ENCODE results near the gene SLC41A1. TPM values are rescaled to one million over a fixed set of nuclear protein-coding genes. Genes with fewer than 3 reads are reported as not detected.
A peak's percentile ranks its signal among the peaks of the same experiment; 100 is the strongest.

Gene SLC41A1
- total RNA-seq, 4 donors from 2014 or later, result 15.3 to 33.1 (median 25.1) TPM

DNA sequence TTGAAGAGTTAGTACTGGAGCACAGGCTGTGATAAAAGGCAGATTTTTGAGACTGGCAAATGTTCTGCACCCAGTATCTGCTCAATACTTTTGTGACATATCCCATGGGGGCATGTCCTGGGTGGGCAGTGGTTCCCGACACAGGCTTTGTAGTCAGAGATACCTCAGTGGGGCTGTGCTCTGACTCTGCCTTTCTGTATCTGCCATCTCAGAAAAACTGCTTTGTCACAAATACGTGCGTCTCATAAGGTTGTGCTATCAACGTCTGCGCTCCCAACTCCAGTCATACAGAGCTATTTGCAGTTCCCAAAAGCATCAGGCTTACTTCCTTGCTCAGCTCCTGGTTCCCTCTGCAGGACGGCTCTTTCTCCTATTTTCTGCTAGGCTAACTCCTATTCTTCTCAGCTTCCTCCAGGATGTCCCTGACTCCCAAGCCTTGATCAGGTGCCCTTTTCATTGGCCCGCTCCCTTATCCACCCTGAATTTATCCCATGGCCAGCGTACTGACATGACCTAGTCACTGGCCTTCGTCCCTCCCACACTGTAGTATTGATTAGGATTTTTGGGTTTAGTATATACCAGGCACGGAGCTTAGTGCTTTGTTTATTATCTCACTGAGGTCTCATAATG is 25.6 kb downstream of the SLC41A1 start:
- DNase-seq (ENCODE audit: low spot score) (no peak), ATAC-seq (ENCODE audit: low FRiP score) (no peak)
- TF ChIP-seq, protein P1, sequence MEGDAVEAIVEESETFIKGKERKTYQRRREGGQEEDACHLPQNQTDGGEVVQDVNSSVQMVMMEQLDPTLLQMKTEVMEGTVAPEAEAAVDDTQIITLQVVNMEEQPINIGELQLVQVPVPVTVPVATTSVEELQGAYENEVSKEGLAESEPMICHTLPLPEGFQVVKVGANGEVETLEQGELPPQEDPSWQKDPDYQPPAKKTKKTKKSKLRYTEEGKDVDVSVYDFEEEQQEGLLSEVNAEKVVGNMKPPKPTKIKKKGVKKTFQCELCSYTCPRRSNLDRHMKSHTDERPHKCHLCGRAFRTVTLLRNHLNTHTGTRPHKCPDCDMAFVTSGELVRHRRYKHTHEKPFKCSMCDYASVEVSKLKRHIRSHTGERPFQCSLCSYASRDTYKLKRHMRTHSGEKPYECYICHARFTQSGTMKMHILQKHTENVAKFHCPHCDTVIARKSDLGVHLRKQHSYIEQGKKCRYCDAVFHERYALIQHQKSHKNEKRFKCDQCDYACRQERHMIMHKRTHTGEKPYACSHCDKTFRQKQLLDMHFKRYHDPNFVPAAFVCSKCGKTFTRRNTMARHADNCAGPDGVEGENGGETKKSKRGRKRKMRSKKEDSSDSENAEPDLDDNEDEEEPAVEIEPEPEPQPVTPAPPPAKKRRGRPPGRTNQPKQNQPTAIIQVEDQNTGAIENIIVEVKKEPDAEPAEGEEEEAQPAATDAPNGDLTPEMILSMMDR (IDR thresholded peaks at IDR 0.05), result no peak

DNA sequence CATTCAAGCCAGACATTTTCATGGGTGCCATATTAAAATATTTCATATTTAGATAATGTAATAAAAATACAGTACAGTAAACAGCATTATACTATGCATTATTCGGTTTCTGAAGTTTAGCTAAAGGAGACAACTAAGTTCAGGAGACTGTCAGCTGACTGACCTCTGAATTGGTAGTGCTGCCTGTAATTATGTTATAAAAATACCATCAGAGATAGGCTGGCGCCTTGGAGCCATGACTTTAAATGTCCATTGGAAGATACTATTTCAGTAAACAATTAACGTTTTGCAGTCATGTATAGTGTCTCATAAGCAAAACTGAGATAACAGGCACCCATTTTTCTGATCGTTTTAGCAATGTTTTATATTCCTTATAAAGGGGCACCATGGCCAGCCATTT is 26.4 kb downstream of the SLC41A1 start:
- TF ChIP-seq, protein P1 (IDR thresholded peaks at IDR 0.05), result no peak
- ATAC-seq (ENCODE audit: low FRiP score) (no peak), DNase-seq (ENCODE audit: low spot score) (no peak)

DNA sequence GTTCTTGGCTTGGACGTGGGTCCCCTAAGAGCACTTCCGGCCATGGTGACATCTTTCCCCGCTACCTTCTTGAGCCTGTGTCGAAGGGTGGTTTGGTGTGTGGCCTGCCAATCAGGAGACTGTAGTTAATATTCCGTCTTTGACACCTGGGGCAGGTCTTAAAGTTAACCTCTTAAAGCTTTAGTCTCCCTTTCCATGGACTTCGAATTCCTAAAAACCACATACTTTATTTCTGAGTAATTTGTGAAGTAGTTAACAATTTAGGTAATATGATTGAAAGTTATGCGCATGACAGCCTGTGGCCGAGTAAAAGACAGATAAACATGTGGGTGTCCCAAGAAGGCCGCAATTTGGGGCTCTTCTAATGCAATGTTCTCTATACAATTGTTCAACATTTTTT is 27.6 kb downstream of the SLC41A1 start:
- no peak for ATAC-seq (ENCODE audit: low FRiP score)
- no peak for DNase-seq (ENCODE audit: low spot score)
- TF ChIP-seq, protein P1 (IDR thresholded peaks at IDR 0.05), result no peak

DNA sequence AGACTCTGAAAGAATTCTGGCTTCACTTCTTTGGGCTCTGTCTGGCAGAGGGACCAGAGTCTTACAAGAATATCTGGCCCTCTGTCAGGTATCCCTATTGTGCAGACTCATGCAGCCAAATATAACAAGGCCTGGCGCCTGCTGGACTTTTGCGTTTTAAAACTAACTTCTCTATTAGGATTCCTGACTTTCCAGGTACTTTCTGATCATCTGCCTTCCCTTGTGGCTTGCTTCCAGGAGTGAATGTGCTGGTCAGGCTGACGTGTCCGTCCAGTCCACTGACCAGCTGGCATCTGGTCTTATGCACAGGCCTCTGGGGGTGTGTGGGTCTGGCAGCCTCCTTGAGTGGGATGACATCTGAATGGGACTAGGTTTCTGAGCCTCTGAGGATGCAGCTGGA is 29.1 kb downstream of the SLC41A1 start:
- TF ChIP-seq, protein P1 (IDR thresholded peaks at IDR 0.05), result no peak
- ATAC-seq (ENCODE audit: low FRiP score) (peak; percentile 78), DNase-seq (ENCODE audit: low spot score) (no peak)

DNA sequence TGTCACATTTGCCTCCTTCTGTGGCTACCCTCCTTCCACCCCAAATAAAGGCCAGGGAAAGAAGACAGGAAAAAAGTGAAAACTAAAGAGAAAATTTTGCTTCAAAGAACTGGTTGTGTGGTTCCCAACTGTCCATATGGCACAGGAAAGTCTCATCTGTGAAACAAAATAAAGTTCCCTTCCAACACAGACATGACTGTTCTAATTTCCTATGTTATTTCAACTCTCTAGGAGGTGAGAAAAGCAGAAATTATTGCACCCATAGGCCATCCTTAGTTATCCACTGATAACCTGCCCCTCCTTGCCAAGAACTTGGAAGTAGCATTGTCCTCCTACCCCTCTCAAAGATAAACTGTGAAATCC is 29.6 kb downstream of the SLC41A1 start:
- no peak for DNase-seq (ENCODE audit: low spot score)
- TF ChIP-seq, protein P1 (IDR thresholded peaks at IDR 0.05), result no peak
- no peak for ATAC-seq (ENCODE audit: low FRiP score)

DNA sequence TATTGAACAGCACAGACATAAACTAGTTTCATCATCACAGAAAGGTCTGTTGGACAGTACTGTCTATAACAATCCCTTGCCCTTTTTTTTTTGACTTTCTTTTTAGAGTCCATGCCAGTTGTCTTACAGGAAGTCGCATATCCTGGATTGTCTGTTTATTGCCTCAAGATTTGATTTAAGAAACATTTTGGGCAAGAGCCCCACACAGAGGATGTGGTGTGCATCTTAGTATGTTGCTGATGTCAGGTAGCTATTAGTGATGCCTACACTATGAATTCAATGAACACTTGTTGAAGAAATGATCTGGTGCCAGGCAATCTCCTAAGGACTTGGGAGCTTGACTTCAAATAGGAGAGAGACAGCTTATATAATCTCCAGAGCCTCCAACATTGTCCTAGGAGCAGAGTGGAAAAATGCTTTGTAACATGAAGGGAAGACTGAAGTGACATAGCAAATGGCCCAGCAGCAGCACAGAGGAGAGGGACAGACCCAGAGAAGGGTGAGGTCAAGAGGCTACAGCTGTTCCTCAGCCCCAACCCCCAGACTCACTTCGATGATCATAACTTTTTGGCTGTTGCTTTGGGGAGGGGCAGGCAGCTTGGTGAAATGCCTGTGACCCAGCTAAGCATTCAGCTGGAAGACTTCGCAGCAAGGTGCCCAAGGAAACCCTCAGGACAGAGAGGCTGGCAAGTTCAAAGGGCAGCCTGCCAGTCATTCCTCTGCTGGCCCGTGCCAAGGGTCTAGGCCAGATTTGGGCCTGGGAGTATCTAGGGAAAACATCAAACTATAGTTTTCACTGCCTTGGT is 30.2 kb downstream of the SLC41A1 start:
- TF ChIP-seq, protein P1 (IDR thresholded peaks at IDR 0.05), result no peak
- ATAC-seq (ENCODE audit: low FRiP score), result no peak
- DNase-seq (ENCODE audit: low spot score), result no peak

DNA sequence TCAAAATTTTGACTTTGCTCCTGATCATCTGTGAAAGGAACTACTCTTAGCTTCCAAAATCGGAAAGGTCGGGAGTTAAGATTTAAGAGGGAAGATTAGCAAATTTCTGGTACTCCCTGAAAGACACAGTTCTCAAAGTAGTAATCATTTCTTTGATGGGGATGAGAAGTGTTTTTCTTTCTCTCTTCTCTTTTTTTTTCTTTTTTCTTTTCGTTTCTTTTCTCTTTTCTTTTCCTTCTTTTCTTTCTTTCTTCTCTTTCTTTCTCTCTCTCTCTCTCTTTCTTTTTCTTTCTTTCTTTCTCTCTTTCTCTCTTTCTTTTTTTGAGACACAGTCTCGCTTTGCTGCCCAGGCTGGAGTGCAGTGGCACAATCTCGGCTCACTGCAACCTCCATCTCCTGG is 32.7 kb downstream of the SLC41A1 start:
- ATAC-seq (ENCODE audit: low FRiP score), result no peak
- DNase-seq (ENCODE audit: low spot score), result no peak
- TF ChIP-seq, protein P1 (IDR thresholded peaks at IDR 0.05), result no peak
